GM20431 (cell line): ENCODE measurements around the gene MAP1S.

Experiments
- in situ Hi-C: fragments of 300-500 bp; cut with MseI, MboI; formaldehyde crosslinking; loops from one replicate; pipeline ENCODE4 v1.15.0; 2020; ENCODE audit warnings: low sequenced_read_pairs; ENCODE audit not compliant: unreplicated experiment

MAP1S gene

GRCh38 chr19:17687857-17688784 is 31.2 kb upstream of the MAP1S start, which contains the start of gene UNC13A:
Gene UNC13A (minus strand): TSS chr19:17688354. CDS start chr19:17688199, 155 bp downstream.
- in situ Hi-C loops: no loop called here

DNA sequence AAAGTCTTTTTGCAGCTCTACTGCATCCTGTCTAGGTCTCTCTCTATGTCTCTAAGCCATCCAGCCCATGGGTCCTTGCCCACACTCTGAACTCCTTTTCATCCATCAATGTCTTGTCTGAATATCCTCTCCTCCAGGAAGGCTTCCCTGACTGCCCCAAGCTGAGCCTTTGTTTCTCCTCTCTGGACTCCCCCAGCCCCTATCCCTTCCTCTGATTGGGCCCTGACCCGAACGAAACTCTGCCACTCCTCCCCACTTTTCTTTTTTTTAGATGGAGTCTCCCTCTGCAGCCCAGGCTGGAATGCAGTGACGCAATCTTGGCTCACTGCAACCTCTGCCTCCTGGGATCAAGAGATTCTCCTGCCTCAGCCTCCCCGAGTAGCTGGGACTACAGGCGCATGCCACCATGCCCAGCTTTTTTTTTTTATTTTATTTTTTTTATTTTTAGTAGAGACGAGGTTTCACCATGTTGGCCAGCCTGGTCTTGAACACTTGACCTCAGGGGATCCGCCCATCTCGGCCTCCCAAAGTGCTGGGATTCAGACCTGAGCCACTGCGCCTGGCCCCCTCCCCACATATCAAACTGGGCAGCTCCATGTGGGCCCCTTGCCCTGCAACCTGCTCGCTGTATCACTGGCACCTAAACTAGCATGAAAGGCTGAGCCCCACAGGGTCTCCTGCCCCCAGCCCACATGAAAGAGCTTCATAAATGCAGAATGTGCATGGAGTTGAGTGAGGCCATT is 30.3 kb upstream of the MAP1S start:
- in situ Hi-C loops: no loop called here

DNA sequence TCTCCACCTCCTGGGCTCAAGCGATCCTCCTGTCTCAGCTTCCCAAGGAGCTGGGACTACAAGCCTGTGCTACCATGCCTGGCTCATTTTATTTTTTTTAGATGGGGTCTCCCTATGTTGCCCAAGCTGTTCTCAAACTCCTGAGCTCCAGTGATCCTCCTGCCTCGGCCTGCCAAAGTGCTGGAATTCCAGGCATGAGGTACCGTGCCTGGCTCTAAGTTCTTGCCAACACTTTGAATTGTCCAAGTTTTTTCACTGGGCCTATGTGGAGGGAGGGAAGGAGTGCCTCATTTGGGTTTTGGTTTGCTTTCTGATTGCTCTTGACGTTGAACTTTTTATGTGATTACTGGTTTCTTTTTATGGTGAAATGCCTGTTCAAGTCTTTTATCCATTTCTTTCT is 26.7 kb upstream of the MAP1S start:
- in situ Hi-C loops: no loop called here

- in situ Hi-C loops: no loop called here
These were observed 24.1 kb upstream of the MAP1S start for GRCh38 chr19:17695198-17695597.

- in situ Hi-C loops: no loop called here
These were observed 15.3 kb upstream of the MAP1S start for GRCh38 chr19:17703824-17704463.

DNA sequence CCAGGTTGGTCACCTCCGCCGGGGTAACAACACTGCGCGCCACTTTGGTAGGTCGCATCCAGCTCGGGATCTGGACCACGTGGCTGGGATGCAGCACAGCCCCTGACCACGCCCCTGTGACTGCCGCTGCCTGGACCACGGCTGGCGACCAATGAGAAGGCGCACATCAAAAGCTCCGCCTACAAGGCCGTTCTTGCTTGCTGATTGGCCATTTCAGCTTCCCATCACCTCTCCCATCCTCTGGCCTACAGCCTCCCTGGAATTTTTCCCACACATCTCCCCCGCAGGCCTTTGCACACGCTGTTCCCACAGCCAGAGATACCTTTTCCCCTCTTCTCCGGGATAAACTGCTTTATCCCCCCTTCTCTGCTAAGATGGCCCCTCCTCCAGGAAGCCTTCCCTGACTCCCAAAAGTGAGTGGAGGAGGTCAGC is 12.5 kb upstream of the MAP1S start:
- in situ Hi-C loops: loop anchor here (5.0 kb wide), 1 partner anchor 66 kb away; no protein-coding TSS in a partner anchor

- in situ Hi-C loops: no loop called here
These were observed 7.4 kb upstream of the MAP1S start for GRCh38 chr19:17711851-17712250.

DNA sequence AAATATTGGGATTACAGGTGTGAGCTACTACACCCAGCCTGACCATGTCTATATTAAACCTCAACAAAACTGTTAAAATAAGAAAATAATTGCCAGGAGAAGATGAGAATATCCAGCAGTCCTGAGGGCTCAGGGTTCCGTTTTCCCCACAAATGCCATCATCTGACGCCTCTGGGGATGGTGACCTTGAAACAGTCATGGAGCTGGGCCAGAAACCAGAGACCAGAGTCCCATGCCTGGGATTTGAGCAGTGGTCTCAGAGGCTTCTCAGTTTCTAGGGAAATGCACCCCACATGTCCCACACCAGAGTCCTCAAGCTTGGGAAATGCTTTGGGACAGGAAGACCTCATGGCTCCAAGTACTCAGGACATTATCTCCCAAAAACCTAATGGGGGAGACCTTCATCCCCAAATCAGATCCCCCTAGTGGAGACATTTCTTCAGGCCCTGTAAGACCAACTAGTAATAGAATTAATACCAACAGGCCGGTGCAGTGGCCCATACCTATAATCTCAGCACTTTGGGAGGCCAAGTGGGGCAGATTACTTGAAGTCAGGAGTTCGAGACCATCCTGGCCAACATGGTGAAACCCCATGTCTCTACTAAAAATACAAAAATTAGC is 2.9 kb upstream of the MAP1S start:
- in situ Hi-C loops: no loop called here

- in situ Hi-C loops: no loop called here
These were observed 732 bp upstream of the MAP1S start for GRCh38 chr19:17718550-17718946.

DNA sequence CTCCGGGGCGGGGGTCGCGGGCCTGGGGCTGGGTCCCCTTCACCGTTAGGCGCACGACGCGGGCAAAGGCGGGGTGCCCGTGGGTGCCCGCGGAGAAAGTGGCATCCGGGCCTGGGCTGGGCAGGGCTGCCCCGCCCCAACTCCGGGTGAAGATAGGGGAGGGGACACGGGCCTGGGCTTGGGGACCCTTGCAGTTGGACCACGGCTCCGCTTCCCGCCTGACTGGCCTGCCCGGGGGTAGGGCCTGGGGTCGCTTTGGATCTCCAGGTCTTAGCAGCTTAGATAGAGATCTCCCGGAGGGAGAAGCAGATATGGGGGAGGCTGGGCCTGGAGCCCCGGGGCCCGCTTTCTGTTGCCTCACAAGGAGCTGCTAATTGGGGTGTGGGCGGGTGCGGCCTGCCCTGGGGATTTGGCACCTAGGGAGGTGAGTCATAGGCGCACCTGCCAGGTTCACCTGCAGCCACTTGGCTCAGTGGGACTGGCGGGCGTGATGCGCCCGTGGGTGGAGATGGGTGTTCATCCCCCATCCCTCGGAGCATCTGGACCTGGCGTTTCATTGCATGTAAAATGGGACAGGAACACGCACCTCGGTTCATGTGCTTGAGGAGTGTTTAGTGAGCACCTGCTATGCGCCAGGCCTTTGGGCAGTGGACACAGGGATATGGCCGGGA is 585 bp downstream of the MAP1S start:
- in situ Hi-C loops: no loop called here

GRCh38 chr19:17720440-17720839 is 1.2 kb downstream of the MAP1S start:
- in situ Hi-C loops: no loop called here

DNA sequence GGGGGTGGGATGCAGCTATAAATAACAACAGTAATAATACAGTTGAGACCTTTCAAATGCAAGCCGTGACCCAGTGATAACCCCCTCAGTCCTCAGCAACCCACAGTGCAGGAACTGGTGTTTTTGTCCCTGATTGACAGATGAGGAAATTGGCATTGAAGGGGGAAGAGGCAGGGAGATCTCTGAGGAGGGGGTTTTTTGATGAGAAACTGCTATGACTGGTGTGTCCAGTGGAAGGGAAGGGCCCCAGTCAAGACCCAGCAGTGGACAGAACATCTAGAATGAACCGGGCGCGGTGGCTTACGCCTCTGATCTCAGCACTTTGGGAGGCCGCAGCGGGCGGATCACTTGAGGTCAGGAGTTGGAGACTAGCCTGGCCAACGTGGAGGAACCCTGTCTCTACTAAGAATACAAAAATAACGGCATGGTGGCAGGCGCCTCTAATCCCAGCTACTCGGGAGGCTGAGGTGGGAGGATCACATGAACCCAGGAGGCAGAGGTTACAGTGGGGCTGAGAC is 1.9 kb downstream of the MAP1S start:
- in situ Hi-C loops: no loop called here

DNA sequence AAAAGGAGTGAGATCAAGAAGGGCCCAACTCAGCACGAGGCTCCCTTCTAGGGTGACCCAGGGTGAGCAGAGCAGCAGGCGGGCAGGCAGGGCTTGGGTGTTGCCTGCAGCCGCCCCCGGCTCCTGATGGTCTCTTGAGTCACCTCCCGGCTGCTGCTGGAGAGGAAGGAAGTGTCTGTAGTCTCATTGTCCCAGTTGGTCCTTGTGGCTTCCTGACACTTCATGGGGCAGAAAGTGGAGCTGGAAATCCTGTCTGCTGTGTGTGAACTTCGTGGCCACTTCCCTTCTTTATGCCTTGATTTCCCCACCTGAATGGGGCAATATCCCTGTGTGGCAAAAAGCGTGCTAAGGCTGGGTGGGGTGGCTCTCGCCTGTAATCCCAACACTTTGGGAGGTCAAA is 2.5 kb downstream of the MAP1S start:
- in situ Hi-C loops: no loop called here

GRCh38 chr19:17722655-17723240 is 3.5 kb downstream of the MAP1S start:
- in situ Hi-C loops: no loop called here

DNA sequence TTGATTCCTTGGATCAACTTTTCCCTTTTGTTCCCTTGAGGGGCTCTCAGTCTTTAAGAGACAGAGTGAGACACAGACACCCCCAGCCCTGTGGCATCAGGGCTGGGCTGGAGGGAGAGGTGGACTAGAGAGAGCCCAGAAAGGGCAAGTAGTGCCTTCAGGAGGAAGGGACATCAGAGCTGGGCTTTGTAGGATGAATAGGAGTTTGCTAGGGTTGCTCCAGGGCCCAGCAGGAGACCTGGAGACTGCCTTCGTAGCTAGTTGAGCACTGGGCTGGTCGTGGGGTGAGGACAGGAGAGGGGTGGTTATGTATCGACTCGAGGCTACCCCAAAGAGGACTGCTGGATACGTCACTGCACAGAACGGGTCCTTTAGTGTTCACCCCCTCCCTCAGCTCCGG is 5.4 kb downstream of the MAP1S start:
- in situ Hi-C loops: no loop called here

DNA sequence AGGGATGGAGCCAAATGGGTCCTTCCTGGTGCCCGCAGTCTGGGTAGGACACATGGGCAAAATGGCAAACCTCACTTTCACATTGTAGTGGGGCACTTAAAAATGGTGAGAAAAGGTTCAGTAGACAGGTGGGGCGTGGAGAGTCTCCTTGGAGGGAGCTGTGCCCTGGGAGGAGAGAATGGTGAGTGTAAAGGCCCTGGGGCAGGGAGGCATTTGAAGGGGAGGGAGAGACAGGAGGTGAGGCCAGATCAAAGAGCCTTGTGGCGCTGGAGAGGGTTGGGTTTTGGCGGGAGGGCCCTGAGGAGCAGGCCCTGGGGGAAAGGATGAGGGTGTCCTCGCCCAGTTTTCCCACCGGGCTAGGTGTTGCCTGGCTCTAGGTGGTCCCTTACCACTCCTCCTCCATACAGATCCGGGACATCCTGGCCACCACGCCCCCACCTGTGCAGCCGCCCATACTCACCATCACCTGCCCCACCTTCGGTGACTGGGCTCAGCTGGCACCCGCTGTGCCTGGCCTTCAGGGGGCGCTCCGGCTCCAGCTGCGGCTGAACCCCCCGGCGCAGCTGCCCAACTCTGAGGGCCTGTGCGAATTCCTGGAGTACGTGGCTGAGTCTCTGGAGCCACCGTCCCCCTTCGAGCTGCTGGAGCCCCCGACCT is 6.3 kb downstream of the MAP1S start:
- in situ Hi-C loops: no loop called here

GRCh38 chr19:17726136-17726741 is 7.0 kb downstream of the MAP1S start:
- in situ Hi-C loops: no loop called here
